ENCODE measurements around the gene PATZ1. TPM values are rescaled to one million over a fixed set of nuclear protein-coding genes. Genes with fewer than 3 reads are reported as not detected.

Gene PATZ1
- total RNA-seq, 4 donors from 2014 or later = 15.7 to 18.0 (median 17.7) TPM

DNA sequence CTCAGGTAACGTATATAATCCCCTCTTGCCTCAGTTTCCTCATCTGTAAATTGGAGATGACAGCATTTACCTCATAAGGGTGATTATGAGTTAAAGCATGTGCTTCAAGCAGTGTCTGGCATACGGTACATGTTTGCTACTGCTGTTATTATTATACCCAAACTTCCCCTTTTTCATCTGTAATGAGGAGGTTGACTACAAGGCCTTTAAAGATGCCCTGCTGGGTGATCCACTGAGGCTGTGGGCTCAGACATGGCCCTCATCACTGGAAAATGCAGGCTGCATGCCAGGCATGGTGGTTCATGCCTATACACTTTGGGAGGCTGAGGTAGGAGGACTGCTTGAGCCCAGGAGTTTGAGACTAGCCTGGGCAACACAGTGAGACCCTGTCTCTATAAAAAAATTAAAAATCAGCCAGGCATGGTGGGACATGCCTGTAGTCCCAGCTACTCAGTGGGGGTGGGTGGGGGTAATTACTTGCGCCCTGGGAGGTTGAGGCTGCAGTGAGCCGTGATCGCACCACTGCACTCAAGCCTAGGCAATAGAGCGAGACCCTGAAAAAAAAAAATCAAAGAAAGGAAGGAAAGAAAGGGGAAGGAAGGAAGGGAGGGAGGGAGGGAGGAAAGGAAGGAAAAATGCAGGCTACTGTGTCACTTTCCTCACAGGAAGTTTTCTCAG is 58.2 kb downstream of the PATZ1 start:
- TF ChIP-seq POLR2AphosphoS5 (IDR thresholded peaks at IDR 0.05) = no peak
- no peaks in the 10 kb centered on the region for H3K9me3 ChIP-seq
- no peaks in the 10 kb centered on the region for H3K27me3 ChIP-seq
- peak overlapping the region in 3 of 4 donors; percentile 93 to 99 (median 98) for H3K27ac ChIP-seq
- H3K4me1 ChIP-seq = peaks cover 0 to 68% (median 16%) of the 10 kb centered on the region in 3 donors
- no peak overlapping the region for H3K4me3 ChIP-seq
- no peak for ATAC-seq
- WGBS, 2 donors (ENCODE audit: low coverage in 1 of 2) = 92 to 100% methylated on average over 1 to 5 of the region's 6 CpGs
- peaks cover 0 to 66% of the 10 kb centered on the region in 2 donors for H3K36me3 ChIP-seq

DNA sequence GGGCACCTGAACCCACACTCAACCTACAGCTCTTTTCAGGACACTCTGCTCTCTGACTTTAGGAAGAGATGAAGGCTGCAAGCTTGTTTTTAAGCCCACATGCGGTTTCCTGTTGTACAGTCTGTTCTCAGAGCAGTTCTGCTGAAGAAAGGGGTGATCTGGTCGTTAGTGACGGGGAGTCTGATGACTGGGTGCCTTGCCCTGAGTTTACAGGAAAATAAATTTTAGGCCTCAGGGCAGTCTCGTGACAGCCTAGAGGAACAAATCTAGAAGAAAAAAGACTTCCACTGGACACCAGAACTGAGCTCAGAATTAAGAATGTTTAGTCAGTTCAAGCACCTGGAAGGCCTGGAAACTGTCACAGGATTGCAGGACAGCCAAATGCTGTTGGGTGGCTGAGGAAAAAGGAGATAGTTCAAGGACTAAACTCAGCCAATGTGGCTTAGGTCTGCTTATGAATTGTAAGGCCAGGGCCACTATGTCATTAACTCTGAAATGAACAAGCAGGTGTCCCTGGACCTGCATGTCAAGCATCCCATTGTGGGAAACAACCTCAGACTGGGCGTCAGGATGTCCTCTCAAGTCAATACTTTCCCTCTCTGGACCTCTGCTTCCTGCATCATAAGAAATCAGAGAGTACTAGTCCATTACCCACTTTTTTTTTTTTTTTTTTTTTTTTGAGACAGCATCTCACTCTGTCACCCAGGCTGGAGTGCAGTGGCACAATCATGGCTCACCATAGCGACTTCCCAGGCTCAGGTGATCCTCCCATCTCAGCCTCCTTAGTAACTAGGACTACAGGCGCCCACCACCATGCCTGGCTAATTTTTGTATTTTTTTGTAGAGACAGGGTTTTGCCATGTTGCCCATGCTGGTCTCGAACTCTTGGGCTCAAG is 59.5 kb downstream of the PATZ1 start:
- TF ChIP-seq POLR2AphosphoS5 (IDR thresholded peaks at IDR 0.05) (peak; percentile 9), POLR2A (IDR thresholded peaks at IDR 0.05) (no peak)
- Histone ChIP-seq H3K27me3 (no peaks in the 10 kb centered on the region), H3K4me3 (no peak overlapping the region), H3K27ac (peak overlapping the region in 3 of 4 donors; percentile 74 to 99 (median 98)), H3K4me1 (peaks cover 0 to 67% (median 12%) of the 10 kb centered on the region in 3 donors), H3K9me3 (no peaks in the 10 kb centered on the region), H3K36me3 (peaks cover 0 to 80% of the 10 kb centered on the region in 2 donors)
- ATAC-seq = no peak
- 67 to 75% methylated on average over 1 to 7 of the region's 8 CpGs for WGBS, 2 donors (ENCODE audit: low coverage in 1 of 2)

DNA sequence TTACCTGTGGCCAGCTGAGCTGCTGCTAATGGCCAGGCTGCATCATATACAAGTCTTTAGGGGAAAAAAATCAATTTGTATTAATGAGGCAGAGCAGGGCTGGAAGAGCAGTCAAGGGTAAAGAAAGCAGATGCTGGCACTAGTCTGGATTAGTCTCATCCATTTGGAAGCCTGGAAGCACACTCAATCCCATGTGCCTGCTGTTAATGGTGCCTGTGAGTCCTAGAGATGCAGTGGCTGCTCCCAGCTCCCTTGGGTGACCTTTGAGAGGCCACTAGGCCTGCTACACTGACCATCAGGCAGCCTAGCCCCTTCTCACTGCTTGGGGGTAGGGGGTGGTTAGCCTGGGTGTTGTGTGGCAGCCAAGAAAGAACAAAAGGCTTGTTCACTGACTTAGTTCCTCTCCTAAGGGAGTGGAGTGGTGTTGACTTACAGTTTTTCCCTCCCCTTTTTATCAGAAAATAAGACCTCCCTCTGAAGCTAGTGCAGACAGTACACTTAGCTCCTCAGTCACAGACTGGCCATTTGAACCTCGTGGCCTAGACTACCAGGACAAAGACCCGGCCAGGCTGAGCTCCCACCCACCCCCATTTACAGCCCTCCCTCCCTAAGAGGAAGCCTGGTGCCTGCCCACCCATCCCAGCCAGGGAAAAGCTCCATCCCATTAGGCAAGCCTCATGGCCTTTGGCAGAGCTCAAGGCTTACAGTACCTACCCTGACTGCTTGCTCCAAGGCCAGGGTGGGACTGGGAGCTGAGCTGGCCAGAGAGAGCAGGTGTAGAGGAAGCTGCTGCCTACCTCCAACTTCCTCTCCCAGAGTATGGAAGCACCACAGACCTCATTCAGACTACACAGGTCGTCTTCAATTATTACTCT is 61.6 kb downstream of the PATZ1 start:
- Histone ChIP-seq H3K36me3 (peaks cover 0 to 99% of the 10 kb centered on the region in 2 donors), H3K9me3 (no peaks in the 10 kb centered on the region), H3K4me1 (peaks cover 0 to 58% (median 6%) of the 10 kb centered on the region in 3 donors), H3K4me3 (no peak overlapping the region), H3K27me3 (no peaks in the 10 kb centered on the region), H3K27ac (peak overlapping the region in 3 of 4 donors; percentile 55 to 99 (median 98))
- WGBS, 2 donors (ENCODE audit: low coverage in 1 of 2) = 43% methylated on average over 1 of the region's 3 CpGs; no CpG with 5 or more reads in 1 of the 2 donors
- no peak for ATAC-seq
- TF ChIP-seq POLR2AphosphoS5 (IDR thresholded peaks at IDR 0.05) = no peak
- TF ChIP-seq POLR2A (IDR thresholded peaks at IDR 0.05) = no peak
- TF ChIP-seq, protein P1, sequence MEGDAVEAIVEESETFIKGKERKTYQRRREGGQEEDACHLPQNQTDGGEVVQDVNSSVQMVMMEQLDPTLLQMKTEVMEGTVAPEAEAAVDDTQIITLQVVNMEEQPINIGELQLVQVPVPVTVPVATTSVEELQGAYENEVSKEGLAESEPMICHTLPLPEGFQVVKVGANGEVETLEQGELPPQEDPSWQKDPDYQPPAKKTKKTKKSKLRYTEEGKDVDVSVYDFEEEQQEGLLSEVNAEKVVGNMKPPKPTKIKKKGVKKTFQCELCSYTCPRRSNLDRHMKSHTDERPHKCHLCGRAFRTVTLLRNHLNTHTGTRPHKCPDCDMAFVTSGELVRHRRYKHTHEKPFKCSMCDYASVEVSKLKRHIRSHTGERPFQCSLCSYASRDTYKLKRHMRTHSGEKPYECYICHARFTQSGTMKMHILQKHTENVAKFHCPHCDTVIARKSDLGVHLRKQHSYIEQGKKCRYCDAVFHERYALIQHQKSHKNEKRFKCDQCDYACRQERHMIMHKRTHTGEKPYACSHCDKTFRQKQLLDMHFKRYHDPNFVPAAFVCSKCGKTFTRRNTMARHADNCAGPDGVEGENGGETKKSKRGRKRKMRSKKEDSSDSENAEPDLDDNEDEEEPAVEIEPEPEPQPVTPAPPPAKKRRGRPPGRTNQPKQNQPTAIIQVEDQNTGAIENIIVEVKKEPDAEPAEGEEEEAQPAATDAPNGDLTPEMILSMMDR (IDR thresholded peaks at IDR 0.05) = no peak
- TF ChIP-seq EP300 (IDR thresholded peaks at IDR 0.05) = no peak

DNA sequence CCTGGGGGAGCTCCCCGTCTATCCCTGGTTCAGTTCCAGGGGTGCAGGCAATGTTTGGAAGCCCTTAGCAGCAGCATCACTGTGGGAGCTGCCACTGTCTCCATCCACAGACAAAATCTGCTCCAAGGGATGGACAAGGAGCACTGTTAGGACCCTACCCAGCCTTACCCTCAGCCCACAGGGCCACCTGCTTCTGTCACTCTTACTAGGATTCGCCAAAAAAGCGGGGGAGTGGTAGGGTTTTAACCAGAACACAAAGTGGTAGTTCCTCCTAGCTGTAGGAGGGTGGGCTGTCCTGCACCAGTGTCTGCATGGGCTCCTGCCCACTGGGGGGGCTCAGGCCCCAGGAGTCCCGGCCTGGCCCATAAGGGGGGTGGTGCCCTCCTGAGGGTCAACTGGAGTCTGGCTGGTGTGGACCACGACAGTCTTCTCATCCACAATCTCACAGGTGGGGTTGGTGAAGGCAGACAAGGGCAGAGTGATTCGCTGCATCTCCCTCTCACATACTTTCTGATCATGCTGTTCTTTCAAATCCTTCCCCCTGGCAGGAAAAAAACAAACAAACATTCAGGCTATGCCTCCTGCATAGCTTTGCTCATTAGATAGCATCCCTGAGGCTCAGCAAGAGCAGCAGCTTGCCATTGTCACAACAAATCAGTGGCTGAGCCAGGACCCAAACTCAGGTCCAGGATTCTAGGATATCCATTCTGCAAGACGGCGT is 63.2 kb downstream of the PATZ1 start:
- TF ChIP-seq POLR2AphosphoS5 (IDR thresholded peaks at IDR 0.05) = no peak
- TF ChIP-seq, protein P1 (IDR thresholded peaks at IDR 0.05) = no peak
- TF ChIP-seq EP300 (IDR thresholded peaks at IDR 0.05) = no peak
- no peak for TF ChIP-seq POLR2A (IDR thresholded peaks at IDR 0.05)
- Histone ChIP-seq H3K36me3 (peaks cover 0 to 98% of the 10 kb centered on the region in 2 donors), H3K4me3 (no peak overlapping the region), H3K4me1 (peaks cover 0 to 42% (median 0%) of the 10 kb centered on the region in 3 donors), H3K9me3 (no peaks in the 10 kb centered on the region), H3K27me3 (no peaks in the 10 kb centered on the region), H3K27ac (peak overlapping the region in 2 of 4 donors; percentile 6 to 17)
- 62 to 70% methylated on average over 1 to 5 of the region's 8 CpGs for WGBS, 2 donors (ENCODE audit: low coverage in 1 of 2)
- no peak for ATAC-seq

DNA sequence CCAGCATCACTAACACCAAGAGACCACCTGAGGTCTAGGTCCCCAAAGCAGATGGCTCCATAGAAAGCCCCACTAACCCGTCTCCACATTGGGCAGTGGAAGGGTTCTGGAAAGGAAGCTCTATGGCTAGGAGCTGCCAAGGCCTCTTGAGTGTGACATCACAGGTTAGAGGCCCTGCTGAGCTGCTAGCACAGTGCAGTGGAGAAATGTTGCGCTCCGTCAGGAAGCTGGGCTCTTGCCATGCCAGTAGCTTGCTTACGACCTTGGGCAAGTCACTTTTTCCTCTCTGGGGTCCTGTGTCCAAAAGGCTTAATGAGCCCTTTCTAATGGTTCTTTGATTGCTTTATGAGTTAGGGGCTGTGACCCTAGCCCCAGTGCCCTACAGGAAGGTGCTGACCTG is 64.4 kb downstream of the PATZ1 start:
- Histone ChIP-seq H3K4me3 (no peak overlapping the region), H3K4me1 (peaks cover 0 to 30% (median 0%) of the 10 kb centered on the region in 3 donors), H3K36me3 (peaks cover 0 to 94% of the 10 kb centered on the region in 2 donors), H3K27ac (peak overlapping the region in 1 of 4 donors; percentile 28), H3K9me3 (no peaks in the 10 kb centered on the region), H3K27me3 (no peaks in the 10 kb centered on the region)
- TF ChIP-seq POLR2A (IDR thresholded peaks at IDR 0.05) = no peak
- TF ChIP-seq, protein P1 (IDR thresholded peaks at IDR 0.05) = no peak
- no peak for TF ChIP-seq EP300 (IDR thresholded peaks at IDR 0.05)
- no peak for TF ChIP-seq POLR2AphosphoS5 (IDR thresholded peaks at IDR 0.05)
- ATAC-seq = no peak
- WGBS, 2 donors (ENCODE audit: low coverage in 1 of 2) = 57% methylated on average over 1 of the region's 4 CpGs; no CpG with 5 or more reads in 1 of the 2 donors
